Ammon's horn (tissue), 1 donor: ENCODE measurements around the gene RALGAPA1.

Source experiments
- DNase-seq: peaks from one replicate; pipeline ENCODE4 v3.0.0-alpha.2; 2016; ENCODE audit warnings: low spot score

RALGAPA1 gene

DNA sequence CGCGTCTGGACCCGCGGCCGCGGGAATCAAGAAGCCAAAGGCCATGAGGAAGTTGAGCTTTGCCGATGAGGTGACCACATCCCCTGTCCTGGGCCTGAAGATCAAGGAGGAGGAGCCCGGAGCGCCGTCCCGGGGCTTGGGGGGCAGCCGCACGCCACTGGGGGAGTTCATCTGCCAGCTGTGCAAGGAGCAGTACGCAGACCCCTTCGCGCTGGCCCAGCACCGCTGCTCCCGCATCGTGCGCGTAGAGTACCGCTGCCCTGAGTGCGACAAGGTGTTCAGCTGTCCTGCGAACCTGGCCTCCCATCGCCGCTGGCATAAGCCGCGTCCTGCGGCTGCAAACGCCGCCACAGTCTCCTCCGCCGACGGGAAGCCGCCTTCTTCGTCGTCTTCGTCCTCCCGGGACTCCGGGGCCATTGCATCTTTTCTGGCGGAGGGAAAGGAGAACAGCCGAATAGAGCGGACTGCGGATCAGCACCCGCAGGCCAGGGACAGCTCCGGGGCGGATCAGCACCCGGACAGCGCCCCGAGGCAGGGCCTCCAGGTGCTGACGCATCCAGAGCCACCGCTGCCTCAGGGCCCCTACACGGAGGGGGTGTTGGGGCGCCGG is 274.1 kb downstream of the RALGAPA1 start:
- peak; percentile 46 for DNase-seq

DNA sequence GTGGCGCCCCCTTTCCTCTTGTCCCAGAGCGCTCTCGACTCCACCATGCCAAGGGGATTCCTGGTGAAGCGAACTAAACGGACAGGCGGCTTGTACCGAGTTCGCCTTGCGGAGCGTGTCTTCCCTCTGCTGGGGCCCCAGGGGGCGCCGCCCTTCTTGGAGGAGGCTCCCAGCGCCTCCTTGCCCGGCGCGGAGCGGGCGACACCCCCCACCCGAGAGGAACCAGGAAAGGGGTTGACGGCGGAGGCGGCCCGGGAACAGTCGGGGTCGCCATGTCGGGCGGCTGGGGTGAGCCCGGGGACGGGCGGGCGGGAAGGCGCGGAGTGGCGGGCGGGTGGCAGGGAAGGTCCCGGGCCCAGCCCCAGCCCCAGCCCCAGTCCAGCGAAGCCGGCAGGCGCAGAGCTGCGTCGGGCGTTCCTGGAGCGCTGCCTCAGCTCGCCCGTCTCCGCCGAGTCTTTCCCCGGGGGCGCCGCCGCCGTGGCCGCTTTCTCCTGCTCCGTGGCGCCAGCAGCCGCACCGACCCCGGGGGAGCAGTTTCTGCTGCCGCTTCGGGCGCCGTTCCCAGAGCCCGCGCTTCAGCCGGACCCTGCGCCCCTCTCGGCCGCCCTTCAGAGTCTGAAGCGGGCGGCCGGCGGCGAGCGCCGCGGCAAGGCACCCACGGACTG is 274.8 kb downstream of the RALGAPA1 start:
- no peak for DNase-seq

DNA sequence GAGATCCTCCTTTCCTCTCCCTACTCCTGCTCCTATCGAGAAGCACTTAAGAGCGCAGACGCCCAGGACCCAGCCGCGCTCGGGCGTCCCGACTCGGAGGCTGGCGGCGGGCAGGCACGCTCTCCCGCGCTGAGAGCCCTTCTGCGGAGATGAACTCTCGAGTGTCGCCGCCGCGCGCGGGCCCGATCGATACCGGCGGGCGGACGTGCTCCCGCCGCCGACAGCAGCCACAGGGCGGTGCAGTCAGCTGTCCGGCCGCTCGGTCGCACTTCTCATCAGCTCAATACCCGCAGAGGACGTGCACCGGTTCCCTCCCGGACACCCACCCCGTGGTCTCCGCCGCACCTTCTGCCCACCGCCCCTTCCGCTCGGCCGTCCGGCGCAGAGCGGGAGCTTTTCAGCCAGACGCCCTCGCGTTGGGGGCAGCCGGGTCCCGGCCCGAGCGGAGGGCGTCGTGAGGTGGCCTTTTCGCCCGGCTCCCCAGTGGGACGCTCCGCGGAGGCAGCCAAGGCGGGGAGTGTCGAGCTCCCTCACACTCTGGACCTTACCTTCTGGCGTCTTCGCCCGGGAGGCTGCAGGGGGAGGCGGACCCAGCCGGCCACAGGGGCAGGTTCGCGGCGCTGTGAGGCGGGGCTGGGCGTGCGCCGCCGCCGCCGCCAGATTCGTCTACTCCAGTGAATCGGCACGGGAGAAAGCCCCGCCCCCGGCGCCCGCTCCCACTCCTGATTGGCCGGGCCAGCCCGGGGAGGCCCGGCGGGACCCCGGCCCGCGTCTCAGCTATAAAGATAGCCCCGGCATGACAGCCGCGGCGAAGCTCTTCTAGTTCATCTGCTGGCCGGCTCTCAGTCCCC is 275.5 kb downstream of the RALGAPA1 start, which contains the start of gene INSM2:
Gene INSM2 (plus strand): TSS at position 808 of the 851 bp plus-strand sequence. CDS start 89 bp downstream, outside the sequence.
- peak; percentile 51 for DNase-seq

DNA sequence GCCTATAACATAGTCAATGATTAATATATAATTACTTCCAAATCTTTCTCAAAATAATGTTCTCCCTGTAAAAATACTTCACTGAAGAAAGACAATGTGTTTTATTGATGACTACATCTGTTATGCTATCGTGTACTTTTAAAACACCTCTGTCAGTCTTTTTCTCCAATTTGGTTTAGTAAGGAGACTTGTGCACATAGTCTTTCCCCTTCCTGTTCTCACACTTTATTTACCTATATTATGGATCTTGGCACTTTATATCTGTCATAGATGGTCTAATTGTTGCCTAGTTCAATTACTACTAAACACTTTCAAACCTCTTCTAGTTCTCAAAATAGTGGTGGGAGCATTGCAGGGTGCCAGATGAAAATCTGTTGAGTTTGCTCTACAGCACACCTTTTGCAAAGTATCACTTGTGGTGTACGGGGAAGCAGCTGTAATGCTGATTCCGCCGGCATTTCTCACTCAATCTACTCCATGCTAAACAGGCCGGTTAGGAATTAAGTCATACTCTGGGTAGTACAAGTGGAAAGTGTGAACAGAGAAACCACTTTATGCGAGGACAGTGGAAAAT is 276.2 kb downstream of the RALGAPA1 start:
- DNase-seq: no peak

DNA sequence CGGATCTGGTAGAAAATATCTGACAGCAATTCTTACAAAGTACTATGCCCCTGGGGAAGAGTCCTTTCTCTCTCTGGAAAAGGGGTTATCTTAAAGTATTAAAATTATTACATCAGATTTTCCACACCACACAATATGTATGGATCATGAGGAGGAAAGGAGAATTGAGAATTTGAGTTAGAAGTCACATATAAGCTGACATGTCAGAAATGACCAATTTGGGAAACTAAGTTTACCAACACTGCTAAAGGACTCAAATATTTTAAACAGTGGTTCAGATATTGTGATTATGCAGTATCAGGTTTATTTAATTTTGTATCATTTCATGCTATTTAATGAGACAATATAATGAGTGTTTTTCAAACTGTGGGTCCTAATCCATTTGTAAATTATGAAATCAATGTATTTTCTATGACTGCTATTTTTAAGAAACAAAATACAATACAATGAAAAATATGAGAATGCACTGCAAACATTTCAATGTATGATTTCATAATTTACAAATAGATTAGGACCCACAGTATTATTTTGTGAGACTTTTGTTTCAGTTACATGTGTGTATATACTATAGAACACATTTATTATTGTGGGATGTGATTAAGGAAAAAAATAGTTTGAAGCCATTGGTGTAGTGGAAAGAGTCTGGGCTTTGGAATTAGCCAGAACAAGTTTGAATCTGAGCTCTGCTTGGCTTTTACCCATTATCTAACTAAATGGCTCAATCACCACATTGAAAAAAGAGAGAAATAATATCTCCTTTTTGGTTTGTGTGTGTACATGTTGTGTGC is 276.9 kb downstream of the RALGAPA1 start:
- DNase-seq: no peak

DNA sequence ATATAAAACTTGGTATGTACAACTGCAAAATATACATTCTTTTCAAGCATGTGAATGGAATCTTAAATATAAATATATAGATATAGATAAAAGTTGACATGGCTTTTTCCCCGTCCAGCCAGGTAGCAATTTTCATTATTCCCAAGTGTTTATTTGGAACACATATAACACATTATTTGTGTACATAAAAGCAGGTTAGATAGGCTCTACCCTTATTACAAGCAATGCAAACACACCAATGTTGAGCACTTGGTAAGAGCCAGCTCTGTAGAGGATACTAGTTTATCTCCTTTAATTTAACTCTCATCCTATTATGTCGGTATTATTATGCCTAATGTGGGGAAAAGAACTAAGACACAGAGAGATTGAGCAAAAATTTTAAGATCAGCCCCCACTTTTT is 282.1 kb downstream of the RALGAPA1 start:
- DNase-seq: no peak

DNA sequence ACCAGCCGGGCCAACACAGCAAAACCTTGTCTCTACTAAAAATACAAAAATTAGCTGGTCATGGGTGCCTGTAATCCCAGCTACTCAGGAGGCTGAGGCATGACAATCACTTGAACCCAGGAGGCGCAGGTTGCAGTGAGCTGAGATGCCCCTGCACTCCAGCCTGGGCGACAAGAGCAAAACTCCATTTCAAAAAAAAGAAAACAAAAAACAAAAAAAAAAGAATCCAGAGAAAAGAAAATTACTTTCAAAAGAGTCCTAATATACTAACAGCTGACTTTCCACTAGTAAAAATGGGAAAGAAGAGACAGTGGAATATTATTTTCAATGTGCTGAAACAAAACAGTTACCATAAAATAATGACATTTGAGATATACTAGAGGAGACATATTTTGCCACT is 283.4 kb downstream of the RALGAPA1 start:
- no peak for DNase-seq

DNA sequence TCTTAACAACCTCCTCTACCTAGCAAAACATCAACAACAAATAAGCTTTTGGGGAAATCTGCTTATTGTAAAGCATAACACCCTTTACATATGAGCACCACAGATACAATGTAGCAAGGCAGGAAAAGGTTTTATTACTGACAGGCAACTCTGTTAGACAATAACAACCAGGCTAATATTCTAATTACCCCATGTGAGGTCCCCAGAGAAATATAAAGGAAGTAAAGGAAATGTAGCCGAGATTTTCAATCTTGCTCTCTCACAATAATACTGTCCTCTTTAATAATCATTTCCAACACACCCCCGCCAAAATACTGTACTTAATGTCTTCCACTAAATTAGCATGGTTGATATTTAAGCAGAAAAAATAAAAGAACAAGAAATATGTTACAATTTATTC is 289.1 kb downstream of the RALGAPA1 start:
- DNase-seq: no peak

DNA sequence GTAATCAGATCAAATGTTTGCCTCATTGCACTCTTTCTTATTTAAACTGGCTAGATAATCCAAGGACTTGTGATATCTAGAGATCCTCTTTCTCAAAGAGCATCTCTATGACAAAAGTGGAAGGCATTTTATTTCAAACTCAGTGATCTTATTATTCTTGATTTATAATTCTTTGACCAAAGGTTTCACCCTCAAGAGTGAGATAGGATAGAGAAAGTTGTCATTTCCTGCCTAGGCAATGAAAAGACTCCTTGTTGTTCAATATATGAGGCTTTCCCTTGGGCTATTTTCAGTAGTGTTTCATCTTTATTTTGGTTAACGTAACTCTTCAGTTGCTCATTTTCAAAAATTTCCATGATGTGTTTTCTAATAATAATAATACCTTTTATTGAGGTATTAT is 293.2 kb downstream of the RALGAPA1 start:
- DNase-seq: no peak

DNA sequence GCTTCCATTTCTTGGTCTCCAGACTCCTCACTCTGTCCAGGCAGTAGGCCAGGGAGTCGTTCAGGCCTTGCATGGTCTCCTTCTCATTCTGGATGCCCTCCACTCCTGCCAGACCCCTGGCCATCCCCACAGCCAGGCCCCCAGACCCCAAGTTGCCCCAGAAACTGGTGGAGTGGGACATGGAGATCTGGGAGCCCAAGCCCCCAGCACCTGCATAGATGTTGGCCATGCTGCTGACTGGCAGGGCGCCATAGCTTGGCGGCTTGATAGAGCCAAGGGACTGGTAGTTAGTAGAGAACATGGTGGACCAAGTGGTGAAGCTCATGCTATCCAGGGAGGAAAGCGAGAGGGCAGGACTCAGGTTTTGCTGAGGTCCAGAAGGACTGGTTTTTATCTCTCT is 296.3 kb downstream of the RALGAPA1 start:
- DNase-seq: no peak

DNA sequence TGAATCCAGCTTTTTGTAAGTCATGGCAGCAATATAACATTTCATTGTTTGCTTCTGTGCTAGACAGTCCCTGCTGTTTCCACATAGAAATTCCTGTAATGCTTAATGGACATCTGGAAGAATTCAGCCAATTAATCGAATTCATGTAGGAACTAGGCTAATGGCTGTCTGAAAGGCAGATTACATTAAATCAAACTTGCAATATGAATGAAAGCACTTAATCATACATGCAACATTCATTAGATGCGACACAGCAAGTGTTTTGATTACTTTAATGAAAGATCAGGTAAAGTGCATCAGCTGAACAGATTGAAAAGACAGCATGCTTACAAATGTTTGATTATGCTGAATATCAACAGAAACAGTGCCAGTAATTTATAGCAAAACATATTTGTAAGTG is 299.2 kb downstream of the RALGAPA1 start:
- no peak for DNase-seq

DNA sequence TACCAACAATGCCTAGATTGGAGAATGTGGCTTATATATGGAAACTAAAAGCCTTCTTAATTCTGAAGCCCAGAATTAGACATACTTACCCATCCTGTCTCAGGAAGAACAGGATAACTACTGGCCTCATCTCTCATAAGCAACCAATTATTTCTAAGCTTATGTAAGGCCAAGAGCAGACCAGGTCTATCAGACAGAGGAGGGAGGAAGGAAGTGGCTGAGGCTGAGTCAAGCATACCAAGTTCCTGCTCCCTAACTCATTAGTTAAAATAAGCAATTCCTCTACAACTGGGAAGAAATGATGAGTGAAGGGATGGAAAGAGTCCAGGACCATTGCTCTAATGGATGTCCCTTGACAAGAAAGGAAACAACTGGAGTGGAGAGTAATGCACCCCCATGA is 302.2 kb downstream of the RALGAPA1 start:
- DNase-seq: no peak

DNA sequence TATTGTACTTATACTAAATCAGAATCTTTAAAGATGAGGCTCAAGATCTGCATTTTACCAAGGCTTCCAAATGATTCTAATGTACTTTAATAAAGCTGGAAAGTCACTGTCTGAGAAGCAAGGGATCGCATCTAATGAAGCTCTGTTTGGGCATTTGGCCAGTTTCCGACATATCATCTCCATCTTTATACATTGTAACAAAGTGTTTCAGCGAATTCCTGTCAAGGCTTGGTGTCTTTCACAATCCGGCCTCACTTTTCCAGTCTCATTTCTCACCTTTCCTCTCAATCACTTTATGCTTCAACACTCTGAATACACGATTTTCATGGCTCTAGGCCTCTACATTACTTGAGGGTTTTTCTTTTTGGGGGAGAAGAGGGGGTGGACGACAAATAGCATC is 302.6 kb downstream of the RALGAPA1 start:
- no peak for DNase-seq

DNA sequence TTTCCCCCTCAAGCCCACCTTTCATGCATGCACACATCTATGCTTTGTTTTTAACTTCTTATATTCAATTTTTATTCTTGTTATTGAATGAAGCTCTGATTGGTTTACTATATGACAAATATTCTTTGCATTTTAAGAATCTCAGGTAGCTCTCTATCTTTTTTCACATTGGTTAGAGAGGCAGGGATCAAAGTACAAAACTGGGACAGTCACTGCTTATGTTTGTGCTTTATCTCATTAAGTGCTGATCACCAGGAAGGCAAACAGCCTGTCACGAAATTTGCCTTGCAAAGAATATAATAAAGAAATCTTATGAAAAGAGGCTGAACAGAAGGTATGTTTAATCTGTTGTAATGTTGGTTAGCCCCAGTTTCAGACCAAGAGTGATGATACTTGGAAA is 304.8 kb downstream of the RALGAPA1 start:
- no peak for DNase-seq

DNA sequence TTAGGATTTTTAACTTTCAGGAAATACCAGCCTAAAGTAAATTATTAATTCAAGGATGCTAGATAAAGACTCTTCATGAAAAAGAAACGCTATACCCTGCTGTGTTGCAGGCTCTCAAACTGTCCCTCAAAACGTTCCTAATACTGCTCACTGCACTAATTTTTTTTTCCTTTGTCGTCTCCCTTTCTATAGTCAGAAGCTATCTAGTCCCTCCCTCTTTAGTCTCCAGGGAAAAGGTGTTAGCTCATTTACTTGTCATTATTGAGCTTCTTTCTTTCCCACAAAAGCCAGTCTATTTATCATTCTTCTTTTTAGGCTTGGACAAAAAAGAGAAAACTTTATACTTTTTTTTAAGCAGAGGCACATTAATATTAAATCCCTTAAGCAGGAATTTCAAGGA is 305.4 kb downstream of the RALGAPA1 start:
- no peak for DNase-seq

DNA sequence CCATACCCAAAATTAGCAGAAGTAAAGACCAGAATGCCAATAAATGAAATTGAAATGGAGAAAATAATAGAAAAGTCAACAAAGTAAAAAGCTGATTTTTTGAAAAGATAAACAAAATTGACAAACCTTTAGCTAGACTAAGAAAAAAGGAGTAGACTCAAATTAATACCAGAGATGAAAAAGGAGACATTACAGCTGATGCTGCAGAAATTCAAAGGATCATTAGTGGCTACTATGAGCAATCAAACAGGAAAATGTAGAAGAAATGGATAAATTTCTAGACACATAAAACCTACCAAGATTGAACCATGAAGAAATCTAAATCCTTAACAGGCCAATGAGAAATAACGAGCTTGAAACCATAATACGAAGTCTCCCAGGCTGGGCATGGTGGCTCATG is 309.9 kb downstream of the RALGAPA1 start:
- no peak for DNase-seq

DNA sequence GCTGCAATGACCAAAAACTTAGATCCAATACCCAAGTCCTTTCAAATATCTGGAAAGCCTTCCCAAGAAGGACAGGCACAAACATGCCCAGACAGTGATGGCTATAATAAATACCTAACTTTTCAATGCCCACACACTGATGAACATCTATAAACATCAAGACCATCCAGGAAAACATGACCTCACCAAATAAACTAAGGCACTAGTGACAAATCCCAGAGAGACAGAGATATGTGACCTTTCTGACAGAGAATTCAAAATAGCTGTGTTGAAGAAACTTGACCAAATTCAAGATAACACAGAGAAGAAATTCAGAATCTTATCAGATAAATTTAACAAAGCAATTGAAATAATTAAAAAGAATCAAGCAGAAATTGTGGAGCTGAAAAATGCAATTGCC is 313.8 kb downstream of the RALGAPA1 start:
- DNase-seq: no peak

DNA sequence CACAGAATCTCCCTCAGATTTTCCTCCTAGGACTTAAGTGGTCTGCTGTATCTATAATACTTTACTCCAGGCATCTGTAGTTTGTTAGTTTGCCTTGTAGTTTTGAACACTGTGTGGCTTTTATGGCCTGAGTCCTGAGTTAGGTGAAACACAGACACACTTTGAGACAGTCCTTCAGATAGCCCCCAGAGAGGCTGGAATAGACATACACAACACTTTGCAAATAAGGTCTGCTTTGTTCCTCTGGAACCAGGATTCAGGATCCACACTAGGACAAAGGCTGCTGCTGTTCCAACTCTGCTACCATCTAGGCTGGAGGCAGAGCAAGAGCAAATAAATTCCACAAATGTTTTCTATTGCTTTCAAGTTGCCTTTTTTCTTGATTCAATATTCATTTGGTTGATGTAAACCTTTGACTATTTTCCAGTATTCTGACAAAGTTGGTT is 316.5 kb downstream of the RALGAPA1 start:
- no peak for DNase-seq
